NCI-H2227 (cell line): Measurements from ENCODE around the gene SCN9A.
A peak's percentile ranks its signal among the peaks of the same experiment; 100 is the strongest.
"Not testable (repeated sequence)": the region's sequence is repeated elsewhere in the genome, so short reads cannot be mapped to it uniquely, and the experiment has no call there.

Experiments
- DNase-seq: peaks from one replicate; lab custom pipeline; 2025; ENCODE audit not compliant: unreplicated experiment; lab: John Stamatoyannopoulos, UW

SCN9A gene

GRCh38 chr2:166246901-166247300, 128.8 kb downstream of the SCN9A start:
- DNase-seq, result no peak

GRCh38 chr2:166242309-166242708, 133.4 kb downstream of the SCN9A start:
- DNase-seq, result no peak

GRCh38 chr2:166240387-166241313, 135.1 kb downstream of the SCN9A start:
- no peak for DNase-seq

DNA sequence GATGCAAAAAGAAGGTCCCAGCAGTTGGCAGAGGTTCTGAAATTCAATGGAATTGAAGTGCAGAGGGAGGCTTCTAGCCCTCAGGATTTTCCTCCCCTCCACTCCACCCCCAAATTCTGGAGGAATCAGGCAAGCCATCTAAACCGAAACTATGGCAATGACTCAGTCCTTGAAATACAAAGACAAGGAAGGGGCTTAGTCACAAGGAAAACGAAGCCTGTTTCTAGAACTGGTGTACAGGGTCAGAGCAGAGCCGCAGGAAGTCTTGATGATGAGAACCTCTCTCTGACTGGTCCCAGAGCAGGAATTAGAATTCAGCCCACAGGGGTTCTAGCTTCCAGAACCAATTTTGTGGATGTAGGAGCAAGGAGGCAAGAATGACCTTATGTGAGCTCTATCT, 136.2 kb downstream of the SCN9A start:
- no peak for DNase-seq

GRCh38 chr2:166238176-166238575, 137.6 kb downstream of the SCN9A start:
- DNase-seq, result no peak

DNA sequence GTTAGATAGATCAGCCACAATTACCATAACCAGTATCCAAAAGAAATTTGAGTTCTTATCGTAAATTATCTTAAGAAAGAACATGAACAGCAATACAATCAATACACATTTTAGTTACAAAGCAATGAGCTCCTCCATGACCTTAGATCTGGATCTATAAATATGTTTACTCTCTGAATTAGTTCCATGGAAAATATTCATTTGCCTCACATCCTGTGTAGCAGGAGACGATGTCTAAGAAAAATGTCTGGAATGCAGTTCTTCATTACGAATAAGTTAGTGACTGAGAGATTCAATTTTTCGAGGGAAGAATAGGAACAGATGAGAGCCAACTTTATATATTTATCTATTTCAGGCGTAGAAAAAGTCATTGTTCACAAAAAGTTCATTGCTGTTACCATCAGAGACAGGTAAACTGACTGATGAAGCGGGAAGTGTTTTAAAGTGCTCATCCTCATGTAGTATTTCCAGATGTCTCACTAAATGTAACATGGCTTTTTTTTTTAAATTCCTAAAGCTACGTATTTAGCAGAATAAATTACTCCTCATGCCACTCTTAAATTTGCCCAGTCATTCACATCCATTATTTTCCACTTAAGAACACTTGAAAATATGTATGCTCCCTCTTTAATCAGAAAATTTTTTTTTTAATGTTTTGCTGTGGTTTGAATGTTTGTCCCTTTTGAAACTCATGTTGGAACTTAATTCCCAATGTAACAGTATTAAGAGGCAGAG, 141.5 kb downstream of the SCN9A start:
- no peak for DNase-seq

DNA sequence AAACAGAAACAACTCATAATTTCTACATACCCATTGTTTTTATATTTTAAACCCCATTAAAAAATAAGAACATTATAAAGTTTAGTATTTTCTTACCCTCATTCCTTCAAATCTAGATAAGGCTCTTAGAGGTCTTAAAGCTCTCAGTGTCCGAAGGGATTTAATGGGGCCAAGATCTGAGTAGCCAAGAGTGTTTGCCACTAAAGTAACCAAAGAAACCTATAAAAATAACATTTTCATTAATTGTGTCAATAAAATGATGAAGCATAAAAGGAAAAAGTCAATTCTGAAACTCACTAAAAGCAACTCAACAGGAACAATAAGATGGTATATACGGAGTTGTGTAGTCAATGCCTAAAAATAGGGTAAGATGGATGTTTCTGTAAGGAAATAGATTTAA, 142.5 kb downstream of the SCN9A start:
- no peak for DNase-seq

DNA sequence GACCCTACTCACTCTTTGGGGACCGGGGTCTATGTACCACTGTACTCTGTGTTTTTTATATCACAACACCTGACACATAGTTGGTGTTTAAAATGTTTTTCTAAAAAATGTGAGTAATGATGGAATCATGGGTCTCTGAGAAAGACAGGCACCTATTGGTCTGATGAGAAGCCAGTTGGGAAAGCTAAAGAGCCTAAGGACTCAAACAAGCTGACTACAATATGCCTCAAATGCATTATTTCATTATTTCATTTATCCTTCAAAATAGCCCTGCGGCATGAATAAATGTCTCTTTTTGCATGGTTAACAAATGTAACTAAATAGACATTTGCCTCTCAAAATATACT, 145.0 kb downstream of the SCN9A start:
- DNase-seq, result no peak

DNA sequence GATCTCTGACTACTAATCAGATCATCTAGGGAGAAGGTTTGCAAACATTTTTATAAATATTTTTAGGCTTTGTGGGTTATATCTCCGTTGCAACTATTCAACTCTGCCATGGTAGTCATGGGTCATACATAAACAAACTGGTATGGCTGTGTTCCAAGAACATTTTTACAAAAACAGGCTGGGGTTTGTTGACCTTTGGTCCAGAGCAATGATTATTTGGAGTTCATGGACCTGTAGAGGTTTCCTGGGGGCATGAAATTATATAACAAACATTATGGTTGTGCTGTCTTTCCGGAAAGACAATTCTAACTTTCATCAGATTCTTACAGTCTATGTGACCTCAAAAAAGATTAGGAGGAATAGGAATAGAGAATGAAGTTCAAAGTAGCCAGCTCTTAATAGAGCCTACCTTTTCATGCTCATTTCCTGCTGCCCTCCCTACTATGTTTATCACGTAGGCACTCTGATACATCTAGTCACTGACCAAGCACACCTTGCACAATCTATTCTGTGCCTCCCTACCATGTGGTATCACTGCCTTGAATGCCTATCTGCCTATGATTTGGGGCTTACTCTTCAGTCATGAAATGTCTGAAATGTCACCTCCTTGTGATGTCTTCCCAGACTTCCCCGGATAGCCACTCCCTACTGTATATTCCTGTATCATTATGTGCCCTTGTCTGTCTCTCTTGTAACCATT, 145.6 kb downstream of the SCN9A start:
- no peak for DNase-seq

DNA sequence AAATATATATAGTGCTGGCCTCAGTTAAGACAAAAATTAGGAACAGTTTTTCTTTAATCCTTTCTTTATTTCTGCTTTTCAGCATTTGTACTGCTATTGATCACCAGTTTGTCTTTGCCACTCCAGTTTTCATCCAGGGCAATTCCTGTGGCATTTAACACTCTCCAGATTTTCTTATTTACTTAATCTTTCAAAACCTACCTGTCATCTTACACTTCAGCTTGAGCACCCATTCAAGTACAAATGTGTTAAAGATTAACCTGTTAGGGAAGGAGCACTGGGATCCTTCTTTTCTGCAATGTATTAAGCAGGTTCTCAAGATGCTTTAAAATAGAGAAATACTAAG, 146.1 kb downstream of the SCN9A start:
- no peak for DNase-seq

- no peak for DNase-seq
Measured at GRCh38 chr2:166224197-166224596, 151.5 kb downstream of the SCN9A start.

DNA sequence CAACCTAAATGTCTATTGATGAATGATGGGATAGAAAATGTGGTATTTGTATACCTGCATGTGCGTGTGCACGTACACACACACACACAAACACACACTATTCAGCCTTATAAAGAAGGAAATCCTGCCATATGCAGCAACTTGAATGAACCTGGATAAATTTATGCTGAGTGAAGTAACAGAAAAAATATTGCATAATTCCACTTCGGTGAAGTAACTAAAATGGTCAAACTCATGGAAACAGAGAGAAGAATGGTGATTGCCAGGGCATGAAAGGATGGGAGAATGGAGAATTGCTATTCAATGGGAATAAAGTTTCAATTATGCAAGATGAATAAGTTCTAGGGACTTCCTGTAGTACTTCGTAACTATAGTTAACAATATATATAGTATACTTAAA, 152.4 kb downstream of the SCN9A start:
- no peak for DNase-seq

DNA sequence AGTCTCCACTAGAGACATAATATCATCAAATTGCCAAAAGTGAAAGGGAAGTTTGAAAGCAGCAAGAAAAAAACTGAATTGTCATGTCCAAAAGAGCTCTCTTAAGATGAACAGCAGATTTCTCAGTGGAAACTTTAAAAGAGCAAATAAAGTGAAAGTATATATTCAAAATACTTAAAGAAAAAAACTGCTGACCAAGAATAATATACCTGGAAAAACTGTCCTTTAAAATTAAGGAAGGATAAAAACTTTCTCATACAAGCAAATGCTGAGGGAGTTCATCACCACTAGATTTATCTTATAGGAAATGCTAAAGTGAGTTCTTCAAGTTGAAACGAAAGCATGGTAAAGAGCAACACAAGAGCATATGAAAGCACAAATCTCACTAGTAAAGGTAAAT, 164.7 kb downstream of the SCN9A start:
- DNase-seq, result no peak

- not testable (repeated sequence) for DNase-seq
Measured at GRCh38 chr2:166209944-166210343, 165.8 kb downstream of the SCN9A start.

GRCh38 chr2:166209367-166209766, 166.4 kb downstream of the SCN9A start:
- DNase-seq, result not testable (repeated sequence)

DNA sequence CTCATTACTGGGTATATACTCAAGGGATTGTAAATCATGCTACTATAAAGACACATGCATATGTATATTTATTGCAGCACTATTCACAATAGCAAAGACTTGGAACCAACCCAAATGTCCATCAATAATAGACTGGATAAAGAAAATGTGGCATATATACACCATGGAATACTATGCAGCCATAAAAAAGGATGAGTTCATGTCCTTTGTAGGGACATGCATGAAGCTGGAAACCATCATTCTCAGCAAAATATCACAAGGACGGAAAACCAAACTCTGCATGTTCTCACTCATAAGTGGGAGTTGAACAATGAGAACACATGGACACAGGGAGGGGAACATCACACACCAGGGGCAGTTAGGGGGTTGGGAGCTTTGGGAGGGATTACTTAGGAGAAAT, 169.6 kb downstream of the SCN9A start:
- DNase-seq, result not testable (repeated sequence)

DNA sequence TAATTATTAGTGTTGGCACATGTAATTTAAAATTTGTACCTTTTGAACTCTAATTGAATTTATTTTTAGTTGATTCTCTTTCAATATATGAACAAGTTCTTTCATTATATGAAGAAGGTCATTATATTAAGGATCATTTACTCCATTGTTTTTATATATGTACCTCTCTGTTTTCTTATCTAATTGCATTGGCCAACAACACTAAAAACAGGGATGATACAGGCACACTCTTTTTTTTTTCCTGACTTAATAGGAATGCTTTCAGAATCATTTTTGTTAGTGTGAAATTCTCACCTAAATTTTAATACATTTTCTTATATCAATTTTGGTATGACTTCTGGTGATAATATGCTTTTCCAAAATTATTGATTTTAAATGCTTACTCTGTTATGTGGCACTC, 173.0 kb downstream of the SCN9A start:
- DNase-seq, result no peak

DNA sequence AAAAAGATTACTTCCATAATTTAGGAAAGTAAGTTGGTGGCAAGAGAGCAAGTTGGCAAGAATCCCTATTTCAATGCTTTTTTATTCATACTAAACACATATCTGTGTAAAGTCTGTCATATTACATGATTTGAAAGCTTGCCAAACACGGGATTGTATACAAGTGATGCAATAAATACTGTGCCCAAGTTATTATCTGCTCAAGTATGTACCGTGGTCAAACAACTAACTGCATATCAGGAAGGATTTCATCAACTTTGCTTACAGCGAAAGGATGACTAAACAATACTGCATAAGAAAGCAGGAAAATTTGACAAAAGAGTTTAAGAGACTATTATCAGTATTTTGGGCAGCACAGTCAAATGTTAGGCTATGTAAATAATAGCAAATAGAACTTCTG, 178.3 kb downstream of the SCN9A start:
- no peak for DNase-seq

GRCh38 chr2:166193407-166193806, 182.3 kb downstream of the SCN9A start:
- DNase-seq, result no peak

GRCh38 chr2:166188084-166188483, 187.7 kb downstream of the SCN9A start:
- no peak for DNase-seq

- DNase-seq, result peak; percentile 32
Measured at GRCh38 chr2:166184789-166185188, 191.0 kb downstream of the SCN9A start.

GRCh38 chr2:166181813-166182154, 194.0 kb downstream of the SCN9A start:
- DNase-seq, result no peak
